Gastroesophageal sphincter (tissue), 4 donors: ENCODE data around the gene ATP1A2. TPM values are rescaled to one million over a fixed set of nuclear protein-coding genes. Genes with fewer than 3 reads are reported as not detected.

Experiments used
- ATAC-seq: fragments of 150-250 bp; one replicate; pipeline ENCODE4 v1.9.1; 2016; ENCODE audit warnings: mild to moderate bottlenecking, moderate library complexity
- H3K27ac ChIP-seq, 4 donors: fragments of 200-600 bp; sonication (generic) in 3 of 4; 1 replicate in 3 of 4; 2 replicates in 1 of 4; pipeline ENCODE4 v1.5.1; 2016 to 2019
- H3K27me3 ChIP-seq: fragments of 200-600 bp; sonication (generic); one replicate; pipeline ENCODE4 v1.5.1; 2019
- H3K36me3 ChIP-seq, 2 donors: fragments of 200-600 bp; sonication (generic); one replicate each; pipeline ENCODE4 v1.5.1; 2019; ENCODE audit warnings: control low read depth in 1 of 2
- H3K4me1 ChIP-seq, 3 donors: fragments of 200-600 bp; sonication (generic); 1 replicate in 2 of 3; 2 replicates in 1 of 3; pipeline ENCODE4 v1.5.1; 2016 to 2019; ENCODE audit warnings: control low read depth in 2 of 3
- H3K4me3 ChIP-seq, 2 donors: fragments of 200-600 bp; sonication (generic); one replicate each; pipeline ENCODE4 v1.5.1; 2019; ENCODE audit warnings: mild to moderate bottlenecking in 1 of 2, moderate library complexity in 1 of 2
- H3K9me3 ChIP-seq, 3 donors: fragments of 200-600 bp; sonication (generic); one replicate each; pipeline ENCODE4 v1.5.1; 2017 to 2019; ENCODE audit warnings: control low read depth in 2 of 3
- CTCF ChIP-seq, 4 experiments: fragments of 200-600 bp in 2 of 4; fragments of 450-650 bp in 2 of 4; sonication (generic) in 1 of 4; IDR thresholded peaks; one replicate each; pipeline ENCODE4 v1.5.1; 2017 to 2019; ENCODE audit warnings: antibody characterized with exemption in 4 of 4, mild to moderate bottlenecking in 2 of 4, moderate library complexity in 2 of 4
- EP300 ChIP-seq: sonication (generic); formaldehyde crosslinking; IDR thresholded peaks from one replicate; pipeline ENCODE4 v1.6.1; 2017; ENCODE audit warnings: antibody characterized with exemption, mild to moderate bottlenecking
- POLR2A ChIP-seq, 2 donors: fragments of 450-650 bp; IDR thresholded peaks; one replicate each; pipeline ENCODE4 v1.6.1; 2017; ENCODE audit warnings: antibody characterized with exemption in 2 of 2, mild to moderate bottlenecking in 2 of 2, moderate library complexity in 1 of 2
- POLR2AphosphoS5 ChIP-seq: sonication (generic); formaldehyde crosslinking; IDR thresholded peaks from one replicate; pipeline ENCODE4 v1.6.1; 2017; ENCODE audit warnings: antibody characterized with exemption
- WGBS, 2 donors: methylation state at CpG; one replicate each; pipeline ENCODE4 v1.1.5; 2018; ENCODE audit warnings: low coverage in 1 of 2; 5-methylcytosine and 5-hydroxymethylcytosine counted together
- total RNA-seq, 4 donors: library from RNA; depleted of rRNA; stranded (reverse); fragments of >200 nt; gene quantifications; one replicate each; pipeline ENCODE4 v1.1.0, GENCODE V29; 2016

Gene ATP1A2
- total RNA-seq, 4 donors from 2014 or later, result 100 to 348 (median 142) TPM

- H3K27me3 ChIP-seq, result peaks cover 62% of the 10 kb centered on the region
- whole genome bisulfite sequencing, 2 donors, result 24% methylated on average over 2 of the region's 2 CpGs; no CpG with 5 or more reads in 1 of the 2 donors
- H3K27ac ChIP-seq, result no peak overlapping the region
- TF ChIP-seq CTCF (IDR thresholded peaks at IDR 0.05) (no peak), POLR2A (IDR thresholded peaks at IDR 0.05) (no peak), POLR2AphosphoS5 (no peak)
- peaks cover 0 to 3% of the 10 kb centered on the region in 2 donors for H3K36me3 ChIP-seq
- no peak for ATAC-seq
- no peaks in the 10 kb centered on the region for H3K9me3 ChIP-seq
- H3K4me3 ChIP-seq, result no peak overlapping the region
- peaks cover 0 to 22% (median 7%) of the 10 kb centered on the region in 3 donors for H3K4me1 ChIP-seq
These were observed 33.1 kb upstream of the ATP1A2 start for GRCh38 chr1:160082487-160082886.

- no peak for TF ChIP-seq POLR2A (IDR thresholded peaks at IDR 0.05)
- no peak for TF ChIP-seq POLR2AphosphoS5
- no peak for TF ChIP-seq EP300
- no peak for TF ChIP-seq CTCF (IDR thresholded peaks at IDR 0.05)
- peaks cover 61% of the 10 kb centered on the region for H3K27me3 ChIP-seq
- H3K4me1 ChIP-seq, result peaks cover 0 to 22% (median 7%) of the 10 kb centered on the region in 3 donors
- peaks cover 0 to 7% of the 10 kb centered on the region in 2 donors for H3K36me3 ChIP-seq
- WGBS, 2 donors, result 35 to 71% methylated on average over 2 of the region's 3 CpGs
- H3K27ac ChIP-seq, result no peak overlapping the region
- ATAC-seq, result no peak
- H3K9me3 ChIP-seq, result no peaks in the 10 kb centered on the region
- no peak overlapping the region for H3K4me3 ChIP-seq
These were observed 32.6 kb upstream of the ATP1A2 start for GRCh38 chr1:160082926-160083325.

- Histone ChIP-seq H3K27me3 (peaks cover 49% of the 10 kb centered on the region), H3K4me3 (peak overlapping the region; percentile 14 to 52), H3K36me3 (peaks cover 0 to 20% of the 10 kb centered on the region in 2 donors), H3K9me3 (no peaks in the 10 kb centered on the region), H3K27ac (no peak overlapping the region), H3K4me1 (peaks cover 0 to 22% (median 7%) of the 10 kb centered on the region in 3 donors)
- ATAC-seq, result peak; percentile 57
- no peak for TF ChIP-seq POLR2AphosphoS5
- TF ChIP-seq POLR2A (IDR thresholded peaks at IDR 0.05), result no peak
- peak; percentile 44 to 84 (median 58) for TF ChIP-seq CTCF (IDR thresholded peaks at IDR 0.05)
- no peak for TF ChIP-seq EP300
- WGBS, 2 donors, result no CpG with 5 or more reads among the region's 96 CpGs
These were observed 31.4 kb upstream of the ATP1A2 start for GRCh38 chr1:160083968-160084770.

GRCh38 chr1:160084771-160085321 is 30.7 kb upstream of the ATP1A2 start:
- Histone ChIP-seq H3K27ac (no peak overlapping the region), H3K4me3 (no peak overlapping the region), H3K4me1 (peaks cover 0 to 22% (median 7%) of the 10 kb centered on the region in 3 donors), H3K27me3 (peaks cover 42% of the 10 kb centered on the region), H3K36me3 (peaks cover 0 to 26% of the 10 kb centered on the region in 2 donors), H3K9me3 (no peaks in the 10 kb centered on the region)
- no peak for ATAC-seq
- TF ChIP-seq POLR2AphosphoS5 (no peak), POLR2A (IDR thresholded peaks at IDR 0.05) (no peak), EP300 (no peak), CTCF (IDR thresholded peaks at IDR 0.05) (no peak)
- 91 to 100% methylated on average over 1 to 12 of the region's 30 CpGs for WGBS, 2 donors
